SU-DHL-6 (cell line): Measurements from ENCODE around the gene PGRMC1.

ENCODE experiments used
- CTCF ChIP-seq: fragments of 200-600 bp; sonication (generic); IDR thresholded peaks from one replicate; pipeline ENCODE4 v1.5.1; 2017; ENCODE audit warnings: antibody characterized with exemption, mild to moderate bottlenecking, low read length, moderate library complexity; ENCODE audit not compliant: insufficient read depth, poor library complexity, severe bottlenecking
- EZH2phosphoT487 ChIP-seq: fragments of 200-600 bp; sonication (generic), shearing (Covaris generic); conservative IDR thresholded peaks from 2 replicates; pipeline ENCODE4 v1.6.1; 2018; ENCODE audit warnings: mild to moderate bottlenecking, antibody characterized with exemption, low read length, moderate library complexity, mixed read lengths

- TF ChIP-seq CTCF (no peak), EZH2phosphoT487 (no peak)
Measured at GRCh38 chrX:119235051-119235511, 1.0 kb upstream of the PGRMC1 start.
